RPMI8226 (cell line): ENCODE data around the gene ATXN1L.
"Not testable (repeated sequence)": the region's sequence is repeated elsewhere in the genome, so short reads cannot be mapped to it uniquely, and the experiment has no call there.

Experiments
- DNase-seq: peaks from one replicate; pipeline ENCODE4 v3.0.0-alpha.2; 2015

The ATXN1L gene, protein sequence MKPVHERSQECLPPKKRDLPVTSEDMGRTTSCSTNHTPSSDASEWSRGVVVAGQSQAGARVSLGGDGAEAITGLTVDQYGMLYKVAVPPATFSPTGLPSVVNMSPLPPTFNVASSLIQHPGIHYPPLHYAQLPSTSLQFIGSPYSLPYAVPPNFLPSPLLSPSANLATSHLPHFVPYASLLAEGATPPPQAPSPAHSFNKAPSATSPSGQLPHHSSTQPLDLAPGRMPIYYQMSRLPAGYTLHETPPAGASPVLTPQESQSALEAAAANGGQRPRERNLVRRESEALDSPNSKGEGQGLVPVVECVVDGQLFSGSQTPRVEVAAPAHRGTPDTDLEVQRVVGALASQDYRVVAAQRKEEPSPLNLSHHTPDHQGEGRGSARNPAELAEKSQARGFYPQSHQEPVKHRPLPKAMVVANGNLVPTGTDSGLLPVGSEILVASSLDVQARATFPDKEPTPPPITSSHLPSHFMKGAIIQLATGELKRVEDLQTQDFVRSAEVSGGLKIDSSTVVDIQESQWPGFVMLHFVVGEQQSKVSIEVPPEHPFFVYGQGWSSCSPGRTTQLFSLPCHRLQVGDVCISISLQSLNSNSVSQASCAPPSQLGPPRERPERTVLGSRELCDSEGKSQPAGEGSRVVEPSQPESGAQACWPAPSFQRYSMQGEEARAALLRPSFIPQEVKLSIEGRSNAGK

GRCh38 chr16:71845639-71846430 is at the start of gene ATXN1L:
ATXN1L (plus strand) TSS chr16:71845976; CDS start chr16:71849741, 3,765 bp downstream.
- peak; percentile 98 for DNase-seq

DNA sequence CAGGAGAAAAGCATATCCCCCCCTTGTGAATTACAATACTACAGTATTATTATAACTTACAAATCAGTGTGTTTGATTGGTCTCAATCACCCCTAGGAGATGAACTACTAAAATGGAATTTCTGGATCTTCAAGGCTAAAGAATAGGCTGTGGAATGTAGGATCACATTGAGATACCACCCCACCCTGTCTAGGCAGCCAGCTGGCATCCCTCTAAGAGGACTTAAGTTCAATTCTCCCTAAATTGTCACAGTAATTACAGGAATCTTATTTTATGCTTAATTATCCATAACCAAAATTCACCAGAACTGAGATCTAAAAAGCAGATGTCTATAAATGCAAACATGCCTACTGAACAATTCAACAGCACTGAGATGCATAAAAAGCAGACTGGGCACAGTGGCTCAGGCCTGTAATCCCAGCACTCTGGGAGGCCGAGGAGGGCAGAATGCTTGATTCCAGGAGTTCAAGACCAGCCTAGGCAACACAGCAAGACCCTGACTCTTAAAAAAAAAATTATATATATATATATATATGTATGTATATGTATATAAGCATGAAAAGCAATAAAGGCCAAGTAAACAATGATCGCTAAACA is 49.2 kb upstream of the ATXN1L start:
- no peak for DNase-seq

DNA sequence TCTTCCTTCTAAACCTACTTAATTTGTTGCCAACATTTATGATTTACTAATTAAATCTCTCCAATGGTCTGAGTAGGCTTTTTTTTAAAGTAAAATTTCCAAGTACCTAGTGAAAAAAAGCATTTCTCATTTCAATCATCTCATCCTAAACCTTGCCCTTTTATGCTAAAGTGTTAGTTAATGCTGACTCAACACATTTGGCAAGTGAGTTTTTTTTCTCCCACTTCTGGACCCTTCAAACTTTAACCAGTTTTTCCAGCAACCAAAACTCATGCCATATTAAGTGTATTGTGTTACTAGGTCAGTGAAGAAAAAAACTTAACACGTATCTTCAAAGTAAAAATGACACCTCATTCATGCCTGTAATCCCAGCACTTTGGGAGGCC is 42.5 kb upstream of the ATXN1L start:
- no peak for DNase-seq

DNA sequence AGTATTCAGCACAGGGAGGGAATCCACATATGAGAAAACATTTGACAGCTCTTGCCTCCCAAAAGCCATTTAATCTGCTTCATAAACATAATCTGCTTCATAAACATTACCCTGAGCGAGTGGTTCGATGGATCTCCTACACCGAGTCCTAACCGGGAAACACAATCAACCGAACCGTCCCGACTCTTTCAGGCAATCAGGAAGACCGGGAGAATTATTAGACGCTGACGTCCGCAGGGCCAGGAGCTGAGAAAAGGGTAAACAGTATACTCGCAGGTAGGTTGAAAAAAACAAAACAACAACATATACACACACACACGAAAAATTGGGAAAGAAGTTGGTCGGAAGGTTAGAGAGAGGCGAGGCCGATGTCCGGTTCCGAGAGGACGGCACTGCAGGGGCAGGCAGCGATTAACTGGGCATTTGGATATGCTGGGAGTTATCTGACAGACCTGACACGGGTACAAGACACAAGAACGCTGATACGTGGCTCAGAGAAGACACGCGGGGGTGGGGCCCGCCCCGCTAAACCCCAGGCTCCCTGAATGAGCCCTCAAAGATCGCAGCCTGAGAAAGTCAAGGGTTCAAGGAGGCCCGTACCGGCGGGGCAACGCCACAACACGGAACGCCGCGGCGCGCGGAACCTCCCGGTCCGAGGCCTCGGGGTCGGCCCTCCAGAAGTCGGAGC is 37.7 kb upstream of the ATXN1L start:
- peak; percentile 50 for DNase-seq

DNA sequence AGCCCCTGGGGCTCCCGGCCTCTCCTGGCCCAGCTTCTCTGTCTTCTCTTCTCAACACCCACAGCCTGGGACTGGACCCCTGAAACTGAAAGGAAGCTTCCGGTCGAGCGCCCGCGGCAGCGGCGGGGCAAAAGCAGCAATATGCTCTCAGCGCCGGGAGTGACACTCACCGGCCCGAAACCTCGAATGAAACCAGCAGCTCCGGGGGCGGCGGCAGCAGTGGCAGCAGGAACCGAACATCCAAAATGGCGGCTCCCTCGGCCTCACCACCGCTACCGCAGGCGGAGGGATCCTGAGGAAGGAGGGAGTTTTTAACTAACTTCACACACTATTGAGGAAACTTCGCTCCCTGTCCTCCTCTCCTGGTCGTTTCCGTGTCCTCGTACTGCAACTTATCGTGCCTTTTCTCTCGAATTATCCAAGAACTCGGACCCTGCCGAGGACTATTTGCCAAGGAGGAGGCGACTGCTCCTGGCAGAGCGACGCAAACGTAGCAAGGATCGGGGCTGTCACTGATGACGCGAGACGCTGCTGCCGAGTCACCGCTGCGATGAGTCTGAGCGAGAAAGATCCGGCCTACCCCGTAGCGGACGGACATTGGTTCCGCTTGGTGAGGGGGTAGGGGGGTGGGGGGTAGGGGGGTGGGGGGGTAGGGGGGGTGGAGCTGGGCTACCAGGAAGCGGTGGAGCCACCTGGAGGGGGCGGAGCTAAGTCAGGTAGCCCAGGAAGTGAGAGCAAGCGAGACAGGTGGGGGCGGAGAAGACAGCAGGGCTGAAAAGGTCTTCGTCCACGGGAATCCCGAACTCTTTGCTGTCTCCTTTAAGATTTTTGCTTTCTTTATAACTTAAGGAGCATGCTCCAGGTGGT is 37.0 kb upstream of the ATXN1L start, which contains the start of gene AP1G1:
AP1G1 (minus strand) TSS at position 242 of the 867 bp plus-strand sequence. CDS start 19,355 bp downstream, outside the sequence.
- DNase-seq = peak; percentile 99

- not testable (repeated sequence) for DNase-seq
Measured at GRCh38 chr16:71810155-71810530, 35.6 kb upstream of the ATXN1L start.

GRCh38 chr16:71811261-71811803 is 34.4 kb upstream of the ATXN1L start:
- peak; percentile 59 for DNase-seq

GRCh38 chr16:71817155-71817500 is 28.6 kb upstream of the ATXN1L start:
- DNase-seq = peak; percentile 46

DNA sequence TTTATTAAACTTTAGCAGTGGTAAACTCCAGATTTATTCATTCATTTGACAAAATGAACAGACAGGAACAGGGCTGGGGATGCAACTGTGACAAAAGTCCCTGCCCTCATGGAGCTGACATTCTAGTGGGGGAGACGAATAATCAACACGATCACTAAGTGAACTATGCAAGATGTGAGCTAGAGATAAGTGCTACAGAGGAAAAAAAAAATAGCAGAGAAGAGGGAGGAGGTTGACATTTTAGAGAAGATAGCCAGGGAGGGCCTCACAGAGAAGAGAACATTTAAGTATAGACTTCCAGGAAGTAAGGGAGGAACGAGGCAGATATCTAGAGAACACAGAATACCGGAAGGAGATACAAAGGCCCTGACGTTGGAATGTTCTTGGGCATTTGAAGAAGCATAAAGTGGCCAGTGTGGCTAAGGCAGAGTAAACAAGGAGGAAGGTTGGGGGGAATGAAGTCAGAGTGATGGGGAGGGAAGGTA is 19.2 kb upstream of the ATXN1L start:
- no peak for DNase-seq

- no peak for DNase-seq
Measured at GRCh38 chr16:71830359-71830758, 15.4 kb upstream of the ATXN1L start.

DNA sequence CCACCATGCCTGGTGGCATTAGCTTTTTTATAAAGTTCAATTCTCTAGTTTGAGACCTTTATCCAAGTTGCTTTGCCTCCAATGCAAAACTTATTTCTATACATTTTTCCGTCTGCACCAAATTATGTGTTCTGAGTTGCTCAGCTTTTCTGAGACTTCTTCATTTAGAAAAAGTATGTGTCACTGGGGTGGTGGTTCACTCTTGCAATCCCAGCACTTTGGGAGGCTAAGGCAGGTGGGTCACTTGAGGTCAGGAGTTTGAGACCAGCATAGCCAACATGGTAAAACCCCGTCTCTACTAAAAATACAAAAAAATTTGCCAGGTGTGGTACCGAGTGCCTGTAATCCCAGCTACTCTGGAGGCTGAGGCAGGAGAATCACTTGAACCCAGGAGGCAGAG is 14.1 kb upstream of the ATXN1L start:
- not testable (repeated sequence) for DNase-seq

DNA sequence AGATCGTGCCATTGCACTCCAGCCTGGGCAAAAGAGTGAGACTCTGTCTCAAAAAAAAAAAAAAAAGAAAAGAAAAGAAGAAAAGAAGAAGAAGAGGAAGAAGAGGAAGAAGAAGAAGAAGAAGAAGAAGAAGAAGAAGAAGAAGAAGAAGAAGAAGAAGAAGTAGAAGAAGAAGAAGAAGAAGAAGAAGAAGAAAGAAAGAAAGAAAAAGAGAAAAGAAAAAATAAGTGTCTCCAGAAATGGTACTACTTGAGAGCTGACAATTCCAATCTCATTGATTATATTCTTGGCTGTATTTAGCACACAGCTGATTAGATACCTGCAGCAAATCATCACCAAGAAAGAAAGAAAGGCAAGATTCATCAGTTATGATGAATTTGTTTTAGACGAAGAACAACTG is 13.7 kb upstream of the ATXN1L start:
- not testable (repeated sequence) for DNase-seq

- no peak for DNase-seq
Measured at GRCh38 chr16:71834291-71834690, 11.5 kb upstream of the ATXN1L start.

DNA sequence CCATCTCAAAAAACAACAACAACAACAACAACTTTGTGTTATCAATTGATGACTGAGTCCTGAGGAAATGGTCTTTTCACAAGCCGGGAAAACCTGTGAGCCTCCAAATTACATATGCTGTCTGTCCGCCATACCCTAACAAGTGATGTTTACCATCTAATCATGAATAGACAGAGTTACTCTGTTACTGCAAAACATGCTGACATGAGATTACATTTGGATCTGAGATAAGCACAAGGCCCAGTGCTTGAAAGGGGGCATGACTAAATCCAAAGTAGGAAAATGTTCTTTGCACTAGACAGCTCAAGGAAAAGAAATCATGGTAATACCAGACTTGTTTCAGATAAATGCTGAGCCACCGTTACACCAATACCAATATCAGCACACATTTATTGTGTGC is 8.6 kb upstream of the ATXN1L start:
- no peak for DNase-seq

GRCh38 chr16:71840052-71840451 is 5.7 kb upstream of the ATXN1L start:
- DNase-seq = no peak

DNA sequence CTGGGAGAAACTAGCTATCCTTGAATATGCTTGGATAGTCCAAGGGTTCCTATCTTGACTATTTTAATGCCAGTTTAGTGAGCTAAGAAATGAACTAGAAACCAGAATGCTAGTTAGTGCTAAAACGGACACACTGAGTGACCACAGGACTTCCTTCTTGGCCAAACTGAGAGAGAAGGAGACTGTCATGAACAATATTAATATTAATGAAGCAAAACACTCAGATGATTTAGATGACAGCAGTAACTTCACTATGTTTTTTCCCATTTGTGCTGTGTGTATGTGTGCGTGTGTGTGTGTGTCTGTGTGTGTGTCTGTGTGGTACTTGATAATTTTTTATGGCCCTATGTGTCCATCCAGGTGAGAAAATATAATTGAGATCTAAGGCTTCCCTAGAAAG is 2.2 kb upstream of the ATXN1L start:
- DNase-seq = no peak

DNA sequence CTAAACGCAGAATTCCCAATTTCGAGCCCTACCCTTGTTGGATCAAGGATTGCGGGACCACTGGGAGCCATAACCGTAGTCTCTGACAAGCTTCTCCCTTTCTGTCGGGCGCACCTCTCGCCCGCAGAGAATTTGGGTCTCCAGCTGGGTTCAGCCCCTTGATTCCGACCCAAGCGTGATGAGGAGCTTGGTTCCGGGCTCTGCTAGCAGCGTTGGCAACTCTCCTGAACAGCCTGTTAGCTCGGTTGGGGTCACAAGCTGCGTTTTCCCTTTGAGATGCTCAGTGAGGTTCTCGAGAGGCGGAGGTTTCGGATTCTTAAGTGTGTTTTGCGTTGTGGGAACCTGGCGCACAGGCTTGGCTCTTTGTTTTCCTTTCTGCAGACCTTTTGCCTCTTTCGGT is 655 bp downstream of the ATXN1L start:
- peak; percentile 59 for DNase-seq

DNA sequence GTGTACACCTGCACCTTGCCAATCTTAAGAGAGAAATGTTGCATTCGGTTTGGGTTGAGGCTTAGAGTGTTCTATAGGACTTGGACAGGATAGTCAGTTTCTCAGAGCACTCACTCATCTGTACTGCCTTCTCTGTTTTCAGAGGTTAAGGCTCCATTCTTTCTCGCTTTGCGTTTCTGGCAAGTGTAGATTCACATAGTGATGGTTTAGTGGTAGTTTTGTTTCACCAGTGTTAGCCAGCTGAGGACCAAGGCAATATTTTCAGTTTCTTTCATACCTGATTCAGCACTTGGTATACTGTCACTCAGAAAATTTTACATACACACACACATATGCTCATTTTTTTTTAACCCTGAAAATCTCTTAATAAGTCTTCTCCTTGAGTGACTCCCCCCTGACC is 1.3 kb downstream of the ATXN1L start:
- no peak for DNase-seq

- DNase-seq = no peak
Measured at GRCh38 chr16:71848622-71849021, 2.8 kb downstream of the ATXN1L start.

DNA sequence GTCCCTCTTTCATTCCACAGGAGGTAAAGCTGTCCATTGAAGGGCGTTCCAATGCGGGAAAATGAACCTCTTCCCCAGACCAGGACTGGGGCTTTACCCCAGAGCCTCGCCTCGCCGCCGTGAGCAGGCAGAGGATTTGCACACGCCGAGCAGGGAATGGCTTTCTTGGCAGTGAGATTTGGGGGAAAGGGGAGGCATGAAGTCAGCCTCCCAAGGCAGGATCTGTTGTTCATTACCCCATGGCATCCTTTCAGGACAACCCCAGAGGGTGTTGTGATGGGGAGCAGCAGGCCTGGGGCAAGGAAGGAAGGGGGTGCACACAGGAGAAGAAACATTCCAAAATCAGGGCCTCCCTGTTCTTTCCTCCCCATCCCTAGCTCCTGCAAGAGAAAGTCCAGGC is 6.0 kb downstream of the ATXN1L start:
- no peak for DNase-seq

DNA sequence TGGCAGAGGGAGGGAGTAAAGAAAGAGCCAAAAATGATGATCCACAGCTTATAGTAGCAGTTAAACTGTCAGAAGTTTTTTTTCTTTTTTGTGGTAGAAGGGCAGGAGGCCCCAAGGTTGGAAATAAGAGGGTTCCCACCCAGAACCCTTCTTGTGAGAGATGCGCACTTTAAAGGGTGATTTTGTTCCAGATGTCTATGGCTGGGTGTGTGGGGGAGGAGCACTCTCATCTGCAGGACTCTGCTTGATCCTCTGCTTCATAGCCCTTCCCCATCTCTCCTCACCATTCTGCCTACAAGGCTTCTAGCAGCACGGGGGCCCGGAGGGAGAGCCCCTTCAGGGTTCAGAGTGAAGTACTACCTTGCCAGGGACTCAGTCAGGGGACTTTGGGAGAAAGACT is 6.4 kb downstream of the ATXN1L start:
- DNase-seq = no peak
